K562 (cell line): ENCODE data around the gene BCKDK. TPM values are rescaled to one million over a fixed set of nuclear protein-coding genes. Genes with fewer than 3 reads are reported as not detected.
A peak's percentile ranks its signal among the peaks of the same experiment; 100 is the strongest.

Source experiments
- ARNT ChIP-seq, 2 experiments: fragments of 450-650 bp; IDR thresholded peaks; 2 replicates each; pipeline ENCODE4 v1.6.1; 2016; ENCODE audit warnings: mild to moderate bottlenecking in 1 of 2
- ELF2 ChIP-seq: fragments of 250-450 bp; sonication (Bioruptor Pico); IDR thresholded peaks from 2 replicates; pipeline ENCODE4 v1.5.0; 2021; ENCODE audit warnings: mild to moderate bottlenecking
- ESRRA ChIP-seq: fragments of 450-650 bp; IDR thresholded peaks from 2 replicates; pipeline ENCODE4 v1.6.1; 2014; ENCODE audit warnings: low read depth, mild to moderate bottlenecking, moderate library complexity, borderline replicate concordance
- ETV6 ChIP-seq, 3 experiments: fragments of 150-350 bp in 1 of 3; sonication (generic) in 1 of 3; formaldehyde crosslinking in 1 of 3; IDR thresholded peaks; 2 replicates each; pipeline versions ENCODE4 v1.6.1 to v1.8.0; 2014 to 2022; ENCODE audit warnings: borderline replicate concordance in 2 of 3, low read depth in 2 of 3, antibody characterized with exemption in 1 of 3, low read length in 1 of 3, mild to moderate bottlenecking in 1 of 3, missing genetic modification reagents in 1 of 3
- FOSL1 ChIP-seq: fragments of 200-800 bp; sonication (Bioruptor generic); conservative IDR thresholded peaks from 2 replicates; pipeline ENCODE4 v1.6.1; 2016; ENCODE audit warnings: missing genetic modification characterization, missing compliant biosample characterization
- FOXK2 ChIP-seq, 2 experiments: fragments of 450-650 bp; IDR thresholded peaks in 1 of 2; conservative IDR thresholded peaks in 1 of 2; 2 replicates each; pipeline ENCODE4 v1.6.1; 2016; ENCODE audit warnings: low read depth in 2 of 2, mild to moderate bottlenecking in 1 of 2
- GTF2E2 ChIP-seq: fragments of 200-800 bp; sonication (Bioruptor generic); IDR thresholded peaks from 2 replicates; pipeline ENCODE4 v1.6.1; 2016; ENCODE audit warnings: missing genetic modification characterization, missing compliant biosample characterization
- HNRNPUL1 ChIP-seq: fragments of 200-400 bp; formaldehyde crosslinking; IDR thresholded peaks from 2 replicates; pipeline ENCODE4 v1.6.1; 2017; ENCODE audit warnings: low read length
- MTA3 ChIP-seq: fragments of 450-650 bp; formaldehyde crosslinking; IDR thresholded peaks from 2 replicates; pipeline ENCODE4 v1.6.1; 2017; ENCODE audit warnings: mild to moderate bottlenecking, borderline replicate concordance
- SMARCA4 ChIP-seq: fragments of 450-650 bp; IDR thresholded peaks from 2 replicates; pipeline ENCODE4 v1.6.1; 2016
- TEAD1 ChIP-seq, 2 experiments: fragments of 450-650 bp in 1 of 2; sonication (generic) in 1 of 2; formaldehyde crosslinking; IDR thresholded peaks; 2 replicates each; pipeline versions ENCODE4 v1.4.0 to v1.8.0; 2020 to 2022; ENCODE audit warnings: mild to moderate bottlenecking in 2 of 2, missing genetic modification reagents in 1 of 2
- polyA plus RNA-seq, 8 experiments: library from polyadenylated mRNA; depleted of rRNA in 4 of 8; stranded (reverse) in 5 of 8; unstranded in 3 of 8; fragments of >200 nt; fragmentation: Nextera tagmentation in 2 of 8; fragmentation: Illumina TruSeq in 1 of 8; extraction: Ambion mirVana in 2 of 8; extraction: Trizol in 1 of 8; gene quantifications; 2 replicates each; pipeline versions ENCODE4 v1.2.1 to v1.2.3, GENCODE V29; 2011 to 2014; ENCODE audit warnings: inconsistent platforms in 1 of 8, missing spikeins in 1 of 8
- total RNA-seq, 7 experiments: library from RNA; depleted of rRNA in 6 of 7; stranded (reverse); fragments of >200 nt in 6 of 7; fragmentation: Illumina TruSeq in 2 of 7; extraction: Trizol in 2 of 7; gene quantifications; 2 replicates each; pipeline versions ENCODE4 v1.2.1 to v1.2.3, GENCODE V29; 2011 to 2021; ENCODE audit warnings: low replicate concordance in 1 of 7
- TF ChIP-seq, protein P1 (sequence below), 2 experiments: fragments of 450-650 bp; IDR thresholded peaks; 2 replicates each; pipeline ENCODE4 v1.6.1; 2018; ENCODE audit warnings: mild to moderate bottlenecking in 2 of 2, low read depth in 1 of 2; ENCODE audit not compliant: partially characterized antibody in 2 of 2
- TF ChIP-seq, protein P2 (sequence below): fragments of 450-650 bp; IDR thresholded peaks from 2 replicates; pipeline ENCODE4 v1.6.1; 2016; ENCODE audit warnings: borderline replicate concordance

The BCKDK gene
- total and polyA plus RNA-seq, 9 of the 15 experiments (the other 6 are each of a cell fraction or from before 2014, with no cell fraction given), result 0.58 to 34.8 (median 13.1) TPM

DNA sequence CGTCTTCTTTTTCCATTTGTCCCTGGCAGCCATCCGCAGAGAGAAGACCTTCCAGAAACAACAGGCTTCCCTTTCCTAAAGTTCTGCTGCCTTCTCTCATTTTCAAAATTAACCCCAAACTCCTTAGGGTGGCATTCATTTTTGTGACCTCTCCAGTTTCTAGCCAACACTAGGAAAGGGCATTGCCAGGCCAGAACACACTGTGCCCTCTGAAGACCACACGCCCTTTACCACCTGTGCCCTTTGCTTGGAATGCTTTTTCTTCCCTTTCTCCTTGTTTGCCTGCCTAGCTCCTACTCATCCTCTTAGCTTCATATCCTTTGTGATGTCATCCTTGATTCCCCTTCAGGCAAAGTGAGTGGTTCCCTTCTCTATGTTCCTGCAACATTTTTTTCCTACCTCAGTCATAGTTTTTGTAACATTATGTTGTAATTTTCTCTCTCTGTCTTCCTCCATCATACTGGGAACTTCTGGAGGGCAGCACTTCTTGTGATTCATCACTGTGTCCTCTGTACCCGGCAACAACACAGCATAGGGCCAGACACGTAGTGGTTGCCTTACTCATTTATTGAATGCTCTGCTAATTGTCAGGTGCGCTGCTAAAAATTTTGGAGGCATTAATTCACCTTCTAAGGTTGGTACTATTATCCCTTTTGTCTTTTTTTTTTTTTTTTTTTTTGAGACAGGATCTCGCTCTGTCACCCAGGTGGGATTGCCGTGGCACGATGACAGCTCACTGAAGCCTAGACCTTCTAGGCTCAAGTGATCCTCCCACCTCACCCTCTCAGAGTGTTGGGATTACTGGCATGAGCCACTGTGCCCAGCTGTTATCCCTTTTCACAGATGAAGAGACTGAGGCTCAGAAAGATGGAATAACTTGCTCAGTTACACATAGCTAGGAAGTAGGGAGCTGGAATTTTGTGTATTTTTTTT is 10.3 kb downstream of the BCKDK start (continued):
- TF ChIP-seq, protein P1, sequence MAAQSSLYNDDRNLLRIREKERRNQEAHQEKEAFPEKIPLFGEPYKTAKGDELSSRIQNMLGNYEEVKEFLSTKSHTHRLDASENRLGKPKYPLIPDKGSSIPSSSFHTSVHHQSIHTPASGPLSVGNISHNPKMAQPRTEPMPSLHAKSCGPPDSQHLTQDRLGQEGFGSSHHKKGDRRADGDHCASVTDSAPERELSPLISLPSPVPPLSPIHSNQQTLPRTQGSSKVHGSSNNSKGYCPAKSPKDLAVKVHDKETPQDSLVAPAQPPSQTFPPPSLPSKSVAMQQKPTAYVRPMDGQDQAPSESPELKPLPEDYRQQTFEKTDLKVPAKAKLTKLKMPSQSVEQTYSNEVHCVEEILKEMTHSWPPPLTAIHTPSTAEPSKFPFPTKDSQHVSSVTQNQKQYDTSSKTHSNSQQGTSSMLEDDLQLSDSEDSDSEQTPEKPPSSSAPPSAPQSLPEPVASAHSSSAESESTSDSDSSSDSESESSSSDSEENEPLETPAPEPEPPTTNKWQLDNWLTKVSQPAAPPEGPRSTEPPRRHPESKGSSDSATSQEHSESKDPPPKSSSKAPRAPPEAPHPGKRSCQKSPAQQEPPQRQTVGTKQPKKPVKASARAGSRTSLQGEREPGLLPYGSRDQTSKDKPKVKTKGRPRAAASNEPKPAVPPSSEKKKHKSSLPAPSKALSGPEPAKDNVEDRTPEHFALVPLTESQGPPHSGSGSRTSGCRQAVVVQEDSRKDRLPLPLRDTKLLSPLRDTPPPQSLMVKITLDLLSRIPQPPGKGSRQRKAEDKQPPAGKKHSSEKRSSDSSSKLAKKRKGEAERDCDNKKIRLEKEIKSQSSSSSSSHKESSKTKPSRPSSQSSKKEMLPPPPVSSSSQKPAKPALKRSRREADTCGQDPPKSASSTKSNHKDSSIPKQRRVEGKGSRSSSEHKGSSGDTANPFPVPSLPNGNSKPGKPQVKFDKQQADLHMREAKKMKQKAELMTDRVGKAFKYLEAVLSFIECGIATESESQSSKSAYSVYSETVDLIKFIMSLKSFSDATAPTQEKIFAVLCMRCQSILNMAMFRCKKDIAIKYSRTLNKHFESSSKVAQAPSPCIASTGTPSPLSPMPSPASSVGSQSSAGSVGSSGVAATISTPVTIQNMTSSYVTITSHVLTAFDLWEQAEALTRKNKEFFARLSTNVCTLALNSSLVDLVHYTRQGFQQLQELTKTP (IDR thresholded peaks at IDR 0.05; ENCODE audit: low read depth in 1 of 2, partially characterized antibody in 2 of 2), result peak in 1 of 2 experiments; percentile 43
- TF ChIP-seq FOXK2 (conservative IDR thresholded peaks at IDR 0.05 in 1 of 2, IDR thresholded peaks at IDR 0.05 in 1 of 2; ENCODE audit: low read depth in 2 of 2), result 0 out of 4 replicates have a peak, but pooled peaks of 1 of the 2 experiments have one; percentile 3
- 0 out of 2 replicates have a peak, but pooled peaks have one; percentile 24 for TF ChIP-seq SMARCA4
- TF ChIP-seq, protein P2, sequence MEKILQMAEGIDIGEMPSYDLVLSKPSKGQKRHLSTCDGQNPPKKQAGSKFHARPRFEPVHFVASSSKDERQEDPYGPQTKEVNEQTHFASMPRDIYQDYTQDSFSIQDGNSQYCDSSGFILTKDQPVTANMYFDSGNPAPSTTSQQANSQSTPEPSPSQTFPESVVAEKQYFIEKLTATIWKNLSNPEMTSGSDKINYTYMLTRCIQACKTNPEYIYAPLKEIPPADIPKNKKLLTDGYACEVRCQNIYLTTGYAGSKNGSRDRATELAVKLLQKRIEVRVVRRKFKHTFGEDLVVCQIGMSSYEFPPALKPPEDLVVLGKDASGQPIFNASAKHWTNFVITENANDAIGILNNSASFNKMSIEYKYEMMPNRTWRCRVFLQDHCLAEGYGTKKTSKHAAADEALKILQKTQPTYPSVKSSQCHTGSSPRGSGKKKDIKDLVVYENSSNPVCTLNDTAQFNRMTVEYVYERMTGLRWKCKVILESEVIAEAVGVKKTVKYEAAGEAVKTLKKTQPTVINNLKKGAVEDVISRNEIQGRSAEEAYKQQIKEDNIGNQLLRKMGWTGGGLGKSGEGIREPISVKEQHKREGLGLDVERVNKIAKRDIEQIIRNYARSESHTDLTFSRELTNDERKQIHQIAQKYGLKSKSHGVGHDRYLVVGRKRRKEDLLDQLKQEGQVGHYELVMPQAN, result peak; percentile 50
- 0 out of 2 replicates have a peak, but pooled peaks have one; percentile 8 for TF ChIP-seq ESRRA
- 0 out of 2 replicates have a peak, but pooled peaks have one; percentile 20 for TF ChIP-seq MTA3
- TF ChIP-seq HNRNPUL1, result no peak
- no peak for TF ChIP-seq ETV6 (IDR thresholded peaks at IDR 0.05; ENCODE audit: borderline replicate concordance in 1 of 2, low read depth in 2 of 2, low read length in 1 of 2)
- TF ChIP-seq ETV6 (CRISPR knock-in tag; IDR thresholded peaks at IDR 0.05; ENCODE audit: borderline replicate concordance), result no peak
- peak; percentile 16; the same call in 1 of the 2 replicates for TF ChIP-seq FOSL1 (tag)
- no peak for TF ChIP-seq ELF2
- no peak for TF ChIP-seq TEAD1 (CRISPR knock-in tag; IDR thresholded peaks at IDR 0.05)
- TF ChIP-seq ARNT (IDR thresholded peaks at IDR 0.05), result peak in 1 of 2 experiments; percentile 45; a peak in 1 of 4 replicates
- 0 out of 2 replicates have a peak, but pooled peaks have one; percentile 23 for TF ChIP-seq GTF2E2 (tag)
